Inferior parietal cortex (tissue), 1 donor: ENCODE measurements around the gene CFAP61.

ENCODE experiments used
- DNase-seq: peaks from one replicate; pipeline ENCODE4 v3.0.0-alpha.2; 2016; ENCODE audit errors: extremely low spot score

Gene CFAP61

DNA sequence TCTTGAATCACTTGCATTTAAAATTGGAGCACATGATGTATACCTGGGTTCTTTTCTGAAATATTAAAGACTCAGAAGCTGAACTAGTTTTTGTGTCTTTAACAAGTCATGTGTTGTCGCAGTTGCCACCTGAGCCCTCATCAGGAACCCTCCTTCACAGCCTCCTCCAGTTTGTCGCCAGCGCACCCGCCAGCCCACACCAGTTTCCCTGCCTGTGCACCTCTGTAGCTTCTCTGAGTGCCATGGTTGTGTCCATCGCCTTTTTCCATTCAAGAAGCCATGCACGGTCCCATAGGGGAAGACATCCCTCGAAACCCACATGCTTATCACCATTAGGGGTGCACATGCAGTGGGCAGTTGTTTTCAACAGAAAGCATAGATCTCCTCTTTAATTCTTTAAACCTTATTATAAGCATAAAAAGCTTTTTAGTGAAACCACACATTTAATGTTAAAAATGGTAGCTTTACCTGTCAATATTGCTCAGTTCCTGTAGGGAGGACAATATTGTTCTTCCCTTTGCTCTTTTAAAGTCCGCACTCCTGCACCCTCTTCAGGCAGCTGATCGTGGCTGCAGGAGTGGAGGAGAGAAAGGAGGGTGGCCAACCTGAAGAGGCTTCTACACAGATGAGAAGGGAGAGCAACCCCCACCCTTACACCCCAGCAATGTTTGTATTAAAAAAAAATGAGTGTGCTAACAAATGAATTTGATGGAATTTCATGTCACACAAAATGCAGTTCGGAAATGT, 121.9 kb downstream of the CFAP61 start:
- DNase-seq, result no peak

DNA sequence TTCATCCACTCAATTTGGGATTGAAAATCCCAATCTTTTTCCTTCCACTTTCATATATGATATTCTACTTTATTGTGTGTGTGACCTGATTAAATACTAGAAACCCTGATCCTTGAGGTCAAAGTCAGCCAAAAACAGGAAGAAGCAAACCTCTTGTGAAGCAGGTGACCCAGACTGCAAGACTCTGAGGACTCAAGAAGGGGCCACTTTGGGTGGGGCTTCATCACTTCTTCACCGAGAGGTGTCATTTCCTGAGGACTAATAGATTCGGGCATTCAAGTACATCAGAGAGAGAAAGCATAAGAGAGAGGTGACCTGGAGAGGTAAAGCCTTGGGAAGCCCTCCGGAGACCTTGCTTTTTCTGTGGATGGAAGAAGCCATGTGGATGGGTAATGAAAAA, 129.0 kb downstream of the CFAP61 start:
- DNase-seq, result no peak

DNA sequence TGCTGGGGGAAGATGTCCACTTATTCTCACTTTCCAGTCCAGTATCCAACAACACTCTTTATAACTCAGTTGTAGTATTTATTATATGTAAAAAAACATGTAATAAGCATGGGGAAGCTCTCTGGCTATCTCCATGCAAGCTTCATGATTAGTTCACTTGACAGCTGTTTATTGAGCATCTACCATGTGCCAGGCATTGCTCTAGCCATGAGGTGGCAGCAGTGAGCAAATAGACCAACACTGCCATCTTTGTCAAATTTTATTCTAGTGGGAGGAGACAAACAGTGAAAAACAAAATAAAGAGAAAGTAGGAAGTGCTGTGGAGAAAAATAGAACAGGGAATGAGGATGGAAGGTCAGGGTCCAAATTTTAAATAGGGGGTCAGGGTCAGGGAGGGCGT, 131.8 kb downstream of the CFAP61 start:
- DNase-seq, result no peak

DNA sequence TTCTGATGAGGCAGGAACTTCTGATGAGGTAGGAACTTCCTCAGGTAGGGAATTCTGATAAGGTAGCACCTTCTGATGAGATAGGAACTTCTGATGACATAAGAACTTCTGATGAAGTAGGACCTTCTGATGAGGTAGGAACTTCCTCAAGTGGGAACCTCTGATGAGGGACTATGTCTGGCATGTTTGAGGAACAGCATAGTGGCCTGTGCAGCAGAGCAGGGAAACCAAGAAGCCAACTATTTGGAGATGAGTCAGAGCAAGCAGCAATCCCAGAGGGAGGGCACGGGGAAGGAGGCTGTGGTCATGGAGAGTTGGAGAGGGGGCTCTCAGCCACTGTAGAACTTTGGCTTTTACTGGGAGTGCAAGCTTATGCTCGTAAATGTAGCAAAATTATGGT, 132.4 kb downstream of the CFAP61 start:
- DNase-seq, result no peak

DNA sequence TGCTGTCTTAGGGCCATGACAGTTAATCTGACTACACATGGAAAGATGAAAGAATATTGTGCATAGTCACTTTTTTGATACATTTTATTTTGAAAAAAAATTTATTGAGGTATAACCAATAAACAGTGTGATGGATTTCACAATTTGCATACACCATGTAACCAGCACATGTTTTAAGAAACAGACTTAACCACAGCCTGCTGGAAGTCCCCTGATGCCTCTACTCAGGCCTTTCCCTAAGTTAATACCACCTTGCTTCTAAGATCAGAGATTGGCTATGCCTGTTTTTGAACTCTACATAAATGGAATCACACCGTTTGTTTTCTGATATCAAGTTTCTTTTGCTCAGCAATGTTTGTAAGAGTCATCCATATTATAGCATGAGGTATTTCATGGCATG, 136.3 kb downstream of the CFAP61 start:
- DNase-seq, result no peak

DNA sequence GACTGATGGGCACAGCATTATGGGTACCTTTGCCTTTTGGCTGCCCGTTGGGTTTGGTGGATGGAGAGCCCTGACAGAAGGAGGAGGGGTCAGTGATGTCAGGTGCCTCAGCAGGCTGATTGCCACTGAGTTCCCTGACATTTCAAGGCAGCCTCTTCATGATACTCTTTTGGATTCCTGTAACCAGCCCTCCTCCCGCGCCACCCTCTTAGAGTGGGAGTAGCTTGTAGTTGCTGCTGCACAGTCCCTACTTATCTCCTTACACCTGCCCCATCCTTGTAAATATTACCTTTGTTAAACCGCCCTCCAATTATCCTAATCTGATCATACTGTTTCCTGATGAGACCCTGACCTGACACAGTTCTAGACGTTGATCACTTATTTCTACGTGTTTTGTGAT, 140.0 kb downstream of the CFAP61 start:
- DNase-seq, result no peak

DNA sequence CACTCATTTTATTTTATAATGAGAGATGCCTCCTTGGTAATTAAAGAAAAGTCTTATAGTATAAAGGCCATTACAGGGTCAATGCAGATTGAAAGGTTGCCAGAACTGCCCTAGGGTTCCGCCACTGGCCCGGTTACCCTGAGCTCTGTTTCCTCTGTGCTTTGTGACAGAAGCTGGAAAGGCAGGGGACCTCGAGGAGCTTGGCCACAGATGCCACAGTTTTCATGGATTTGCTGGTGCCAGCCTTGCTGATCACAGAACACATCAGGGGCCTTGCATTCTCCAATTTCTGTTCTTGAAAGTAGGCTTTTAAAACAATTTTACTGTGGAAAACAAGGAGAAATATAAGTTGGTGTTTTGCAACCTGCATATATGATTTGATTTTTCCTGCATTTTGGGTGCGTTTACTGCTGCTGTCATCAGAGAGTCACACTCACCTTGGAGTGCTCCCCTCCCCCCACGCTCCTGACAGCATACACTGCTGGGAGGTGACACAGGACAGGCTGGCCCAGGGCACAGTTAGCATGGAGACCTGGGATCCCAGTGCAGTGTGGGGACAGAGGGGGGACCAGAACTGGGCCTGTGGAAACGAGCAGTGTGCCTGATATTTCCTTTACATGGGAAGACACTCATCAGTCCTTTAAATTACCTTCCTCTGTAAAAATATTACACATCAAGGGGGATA, 142.8 kb downstream of the CFAP61 start:
- no peak for DNase-seq

DNA sequence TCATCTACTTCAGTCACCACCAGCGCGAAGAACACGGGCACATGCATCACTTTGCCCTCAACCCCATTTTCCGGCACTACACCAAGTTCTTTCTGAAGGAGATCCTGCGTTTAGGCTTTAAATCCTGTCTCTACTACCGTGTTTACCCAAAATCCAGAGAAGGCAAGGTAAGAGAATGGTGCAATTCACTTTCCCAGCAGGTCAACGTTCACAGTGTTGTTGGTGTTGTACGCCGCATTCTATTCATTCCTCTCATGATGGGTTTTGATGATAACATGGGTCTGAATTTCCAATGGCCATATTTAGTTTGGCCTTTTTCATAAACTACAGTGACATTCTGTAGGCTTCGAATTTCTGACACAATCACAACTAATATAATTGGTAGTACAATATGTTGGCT, 144.3 kb downstream of the CFAP61 start:
- no peak for DNase-seq

DNA sequence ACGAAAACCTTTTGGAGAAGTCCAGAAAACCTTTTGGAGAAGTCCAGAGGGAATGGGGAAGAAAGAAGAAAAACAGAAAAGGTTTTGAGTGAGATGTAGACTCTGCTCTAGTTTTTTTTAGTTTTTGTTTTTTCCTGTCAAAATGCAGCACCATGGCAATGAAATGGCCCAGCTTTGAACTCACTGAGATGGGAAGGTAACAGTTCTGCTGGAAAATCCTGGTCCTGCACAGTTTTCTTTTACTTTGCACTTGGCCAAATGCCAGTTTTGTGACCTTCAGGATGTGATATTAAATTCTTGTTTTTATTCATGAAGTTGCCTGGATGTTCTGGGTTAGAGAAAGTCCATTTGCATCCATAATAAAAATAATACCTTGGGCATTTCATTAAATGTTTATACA, 145.7 kb downstream of the CFAP61 start:
- DNase-seq, result no peak

DNA sequence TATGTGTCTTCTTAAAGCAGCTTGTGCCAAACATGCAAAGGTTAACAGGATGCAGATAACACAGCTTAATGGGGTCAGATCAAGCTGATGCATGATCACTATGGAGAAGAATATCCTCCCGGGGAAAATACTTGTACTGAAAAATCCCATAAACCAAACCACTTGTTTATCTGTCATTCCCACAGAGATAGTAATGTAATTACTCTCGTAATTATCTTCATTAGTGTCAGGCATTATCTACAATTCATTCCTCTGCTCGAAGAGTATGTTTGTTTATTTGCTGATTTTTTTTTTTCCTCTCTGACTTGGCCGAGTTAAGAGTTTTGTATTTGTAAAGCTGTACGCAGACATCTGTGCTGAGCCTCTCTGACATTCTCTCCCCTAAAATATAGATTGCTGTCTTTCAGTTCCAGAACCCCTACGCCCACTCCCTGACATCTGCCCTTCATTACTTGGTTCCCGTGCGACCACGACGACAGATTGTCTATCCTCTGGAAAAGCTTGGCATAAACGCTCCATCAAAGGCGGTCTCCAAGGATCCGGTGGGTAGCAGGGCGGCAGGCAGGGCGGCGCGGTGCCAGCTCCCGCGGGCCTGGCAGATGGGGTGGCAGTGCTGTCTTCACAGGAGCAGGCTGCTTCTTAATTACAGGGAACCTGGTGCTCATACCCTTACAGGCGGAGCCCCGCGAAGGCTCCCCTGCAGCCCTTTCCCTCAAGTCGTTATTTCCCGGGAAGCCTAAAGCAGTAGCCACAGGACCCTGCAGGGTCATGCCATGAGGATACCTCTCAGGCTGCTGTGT, 147.2 kb downstream of the CFAP61 start:
- DNase-seq, result no peak

DNA sequence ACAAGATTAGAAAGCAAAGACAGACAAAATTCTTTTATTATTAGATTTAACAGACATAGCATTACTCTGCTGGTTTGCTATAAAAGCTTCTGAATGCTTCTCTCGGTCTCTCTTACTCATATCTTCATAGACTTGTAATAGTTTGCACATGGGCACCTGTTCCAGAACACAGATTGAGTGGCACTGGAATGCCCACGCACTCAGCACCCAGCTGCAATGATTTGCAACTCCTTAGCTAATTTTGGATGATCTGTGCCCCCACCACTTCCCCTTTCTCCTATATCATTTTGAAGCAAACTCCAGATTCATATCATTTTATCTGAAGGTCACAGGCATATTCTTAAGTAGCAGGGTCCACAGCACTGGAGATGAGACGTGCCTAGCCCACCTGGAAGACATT, 148.8 kb downstream of the CFAP61 start:
- DNase-seq, result no peak

DNA sequence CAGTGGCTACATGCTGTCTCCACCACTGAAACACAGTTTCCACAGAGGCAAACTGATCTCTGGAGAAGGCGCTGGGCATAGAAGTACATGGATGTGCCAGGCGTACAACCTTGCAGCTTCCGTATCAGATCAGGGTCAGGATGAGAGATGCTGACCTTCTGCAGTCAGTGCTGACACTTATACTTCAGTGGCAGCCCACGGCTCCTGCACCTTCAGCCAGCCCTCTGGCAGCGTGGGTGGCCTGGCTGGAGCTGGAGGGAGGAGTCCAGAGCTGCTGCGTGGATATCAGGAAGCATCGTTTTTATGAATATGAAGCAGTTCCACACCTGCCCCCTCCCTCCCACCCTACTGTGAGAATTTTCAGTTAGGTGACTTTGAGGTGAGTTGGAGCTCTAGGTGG, 149.3 kb downstream of the CFAP61 start:
- no peak for DNase-seq

DNA sequence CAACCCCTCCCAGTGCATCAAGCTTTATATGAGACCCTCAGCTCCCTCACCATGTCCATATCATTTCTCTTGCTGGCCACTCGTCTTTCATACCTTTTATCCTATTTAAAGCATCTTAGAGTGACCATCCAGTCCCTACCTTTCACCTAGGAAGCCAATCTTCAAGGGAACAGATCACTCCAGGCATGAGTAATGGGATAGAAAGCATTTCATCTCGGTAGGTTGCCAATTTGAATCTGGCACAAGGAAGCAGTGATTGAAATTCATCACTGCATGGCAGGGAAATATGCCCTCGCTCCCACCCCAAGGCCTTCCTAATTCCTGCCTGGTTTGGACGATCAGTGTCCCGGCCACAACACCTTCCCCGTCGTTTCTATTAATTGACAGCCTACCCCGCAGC, 150.4 kb downstream of the CFAP61 start:
- DNase-seq, result no peak

DNA sequence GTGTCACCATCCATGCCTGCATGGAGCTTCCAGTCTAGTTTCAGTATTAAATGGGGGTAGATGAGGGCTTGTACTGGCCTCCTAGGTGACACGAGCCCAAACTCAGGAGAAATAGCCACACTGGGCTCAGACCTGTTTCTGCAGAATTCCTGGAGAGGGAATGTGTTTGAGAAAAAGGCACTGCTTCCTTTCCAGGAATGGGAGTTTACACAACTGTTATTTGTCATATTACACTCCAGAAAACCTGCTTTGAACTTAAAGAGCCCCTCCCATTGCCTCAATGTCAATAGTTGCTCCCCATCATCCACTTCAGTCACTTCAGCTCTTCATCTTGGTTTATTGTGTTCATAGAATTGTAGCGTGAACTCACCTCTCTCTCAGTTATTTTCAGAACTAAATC, 151.5 kb downstream of the CFAP61 start:
- no peak for DNase-seq

DNA sequence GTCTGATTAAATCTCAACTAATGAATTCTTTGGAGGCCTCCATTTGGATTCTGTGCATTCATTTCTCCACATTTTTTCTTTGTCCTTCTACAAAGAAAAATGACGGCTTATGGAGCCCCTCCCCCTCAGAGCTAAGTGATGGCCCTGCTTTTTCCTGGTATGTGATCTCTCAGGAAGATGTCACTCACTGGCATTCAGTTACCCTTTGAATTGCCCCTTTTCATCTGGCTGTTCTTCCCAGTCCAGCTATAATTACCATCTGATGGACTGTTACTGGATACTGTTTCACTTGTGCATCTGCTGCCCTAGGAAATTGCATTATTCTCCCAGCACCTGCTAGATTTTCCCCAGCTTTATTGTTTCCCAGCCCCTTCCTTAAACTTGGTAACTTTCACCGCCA, 151.9 kb downstream of the CFAP61 start:
- DNase-seq, result no peak

DNA sequence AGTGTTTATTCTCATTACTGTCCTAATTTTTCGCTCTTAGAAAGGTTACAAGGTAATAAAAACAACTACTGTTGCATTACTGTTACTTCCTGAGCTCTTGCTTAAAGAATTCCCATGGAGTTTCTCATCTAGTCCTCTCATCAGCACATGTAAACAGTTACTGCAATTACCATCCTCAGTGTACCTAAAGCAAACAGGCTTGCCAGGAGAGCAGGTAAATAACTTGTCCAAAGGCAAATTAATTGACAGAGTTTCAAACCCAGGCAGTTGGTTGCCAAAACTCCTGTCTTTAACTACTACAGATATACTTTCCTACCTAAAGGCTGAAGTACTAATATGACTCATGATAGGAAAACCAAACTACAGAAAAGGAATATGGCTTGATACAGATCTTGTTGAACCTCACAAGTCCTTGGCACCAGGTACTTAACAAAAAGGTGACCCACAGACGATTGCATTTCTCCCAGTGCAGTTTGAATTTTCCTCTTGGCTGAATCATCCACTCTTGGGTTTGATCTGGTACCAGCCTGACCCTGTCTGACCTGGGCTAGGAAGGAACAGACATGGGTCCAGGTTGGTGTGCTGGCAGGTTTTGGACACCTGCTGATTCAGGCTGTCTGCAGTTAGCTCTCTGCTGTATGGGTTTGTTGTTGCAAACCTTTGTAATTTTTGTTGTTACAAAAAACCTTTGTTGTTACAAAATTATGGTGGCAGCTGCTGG, 153.0 kb downstream of the CFAP61 start:
- DNase-seq, result no peak

DNA sequence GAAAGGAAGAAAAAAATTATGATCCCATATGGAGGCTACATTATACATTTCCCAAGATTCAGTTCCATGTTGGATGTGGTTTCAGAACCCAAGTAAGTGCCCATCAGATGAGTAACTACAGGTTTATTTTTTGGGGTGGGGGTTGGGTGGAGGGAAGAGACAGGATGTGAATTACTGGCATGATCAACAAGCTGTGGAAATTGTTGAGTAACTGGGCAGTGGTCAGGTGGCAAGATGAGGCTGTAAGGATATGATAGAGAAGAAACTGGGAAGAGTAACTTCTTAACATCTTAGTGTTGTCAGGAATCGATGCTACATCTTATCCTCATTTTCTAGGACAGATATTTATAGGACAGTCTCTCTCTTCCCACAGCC, 153.5 kb downstream of the CFAP61 start:
- no peak for DNase-seq

DNA sequence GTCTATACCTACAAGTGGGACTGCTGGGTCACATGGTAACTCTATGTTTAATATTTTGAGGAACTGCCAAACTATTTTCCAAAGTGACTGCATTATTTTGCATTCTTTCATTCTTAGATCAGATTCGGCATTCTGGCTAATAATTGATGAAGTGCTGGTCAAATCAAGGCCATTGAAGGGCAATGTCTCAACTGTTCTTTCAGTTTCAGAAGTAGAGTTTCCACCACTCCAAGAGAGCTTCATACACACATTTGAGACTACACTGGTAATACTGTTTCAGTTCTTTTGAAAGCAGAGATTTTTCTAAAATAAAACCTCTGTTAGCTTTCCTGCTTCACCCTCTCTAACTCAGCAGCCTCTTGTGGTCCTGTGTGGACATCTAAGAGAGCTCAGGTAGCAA, 154.5 kb downstream of the CFAP61 start:
- DNase-seq, result no peak

DNA sequence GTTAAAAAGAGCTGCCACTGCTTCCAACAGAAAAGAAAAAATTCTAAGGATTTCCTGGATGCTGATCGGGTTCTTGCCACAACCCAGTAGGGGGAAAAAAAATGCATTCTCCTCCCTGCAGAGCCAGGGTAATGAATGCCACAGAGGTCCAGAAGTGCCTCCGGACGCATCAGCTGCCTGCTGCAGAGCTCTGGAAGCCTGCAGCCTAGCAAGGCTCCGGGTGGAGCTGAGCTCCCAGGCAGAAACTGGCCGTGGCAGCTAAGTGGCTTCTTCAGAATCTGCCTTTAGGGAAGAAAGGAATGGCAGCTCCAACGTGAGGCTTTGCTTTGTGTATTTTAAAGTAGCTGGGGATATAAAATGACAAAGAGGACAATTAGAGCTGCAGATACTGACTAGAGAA, 155.0 kb downstream of the CFAP61 start:
- DNase-seq, result no peak

DNA sequence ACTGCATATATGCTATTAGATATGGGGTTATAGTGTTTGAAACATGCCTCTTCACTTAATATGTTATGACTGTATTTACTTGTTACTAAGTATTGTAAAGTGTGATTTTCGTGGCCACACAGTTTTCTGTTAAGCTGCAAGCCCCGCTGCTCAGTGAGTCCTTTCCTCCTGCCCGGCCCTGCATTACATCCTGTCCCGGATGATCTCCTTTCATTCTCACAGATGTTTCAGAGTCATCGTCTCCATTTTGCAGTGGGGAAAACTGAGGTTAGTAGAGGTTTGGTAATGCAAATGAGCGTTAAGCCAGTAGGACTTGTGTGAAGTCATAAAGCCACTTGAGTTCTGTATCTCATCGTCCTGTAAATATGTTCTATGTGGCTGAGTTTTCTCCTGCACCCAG, 155.5 kb downstream of the CFAP61 start:
- DNase-seq, result no peak

DNA sequence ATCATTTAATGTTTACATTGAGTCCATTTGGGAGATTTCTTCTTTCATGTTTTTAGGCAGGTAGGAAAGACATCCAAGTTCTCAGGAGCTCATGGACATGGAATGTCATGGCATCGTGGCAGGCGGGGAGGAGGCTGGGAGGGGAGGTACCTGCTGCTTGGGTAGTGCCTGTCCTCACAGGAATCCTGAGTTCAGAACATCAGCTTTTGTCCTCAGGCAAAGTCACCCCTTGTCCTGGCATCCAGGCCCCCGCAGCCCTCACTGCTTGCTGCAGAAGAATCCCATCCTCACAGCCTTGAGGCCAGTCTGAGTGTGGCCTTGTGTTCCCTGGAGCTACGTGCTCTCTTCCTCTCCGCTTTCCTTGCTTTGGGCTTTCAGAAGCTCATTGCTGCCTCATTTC, 157.4 kb downstream of the CFAP61 start:
- DNase-seq, result no peak

DNA sequence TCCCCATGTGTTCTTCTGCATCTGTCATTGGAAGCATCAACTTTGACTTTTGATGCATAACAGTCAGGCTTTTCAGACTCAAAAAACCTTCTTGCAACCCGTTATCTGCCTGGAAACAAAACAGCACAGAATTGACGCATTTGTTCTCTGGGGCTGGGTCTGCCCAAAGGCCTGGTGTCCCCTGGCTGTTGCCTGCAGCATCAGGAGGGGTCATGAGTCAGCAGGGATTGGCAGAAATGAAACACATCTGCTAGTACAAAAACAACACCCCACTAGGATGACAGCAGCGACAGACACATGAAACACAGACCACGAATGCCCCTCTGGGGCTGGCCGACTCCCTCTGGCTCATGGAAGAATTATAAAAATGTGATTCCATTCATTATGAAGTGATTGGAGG, 158.0 kb downstream of the CFAP61 start:
- no peak for DNase-seq
